Femur (tissue), 1 donor: ENCODE results near the gene CABLES2.

ENCODE experiments used
- DNase-seq: peaks from one replicate; pipeline ENCODE4 v3.0.0-alpha.2; 2017

The CABLES2 gene

GRCh38 chr20:62407221-62407992, at the start of gene CABLES2:
Gene CABLES2, minus strand, starts transcription at chr20:62407285. Its CDS starts 9 bp downstream, at chr20:62407276.
- peak; percentile 97 for DNase-seq

GRCh38 chr20:62455929-62456328, 48.8 kb upstream of the CABLES2 start:
- no peak for DNase-seq

GRCh38 chr20:62454904-62455636, 48.0 kb upstream of the CABLES2 start:
- no peak for DNase-seq

GRCh38 chr20:62453186-62453808, 46.2 kb upstream of the CABLES2 start:
- no peak for DNase-seq

- DNase-seq: no peak
Measured at GRCh38 chr20:62452475-62453095, 45.5 kb upstream of the CABLES2 start.

- no peak for DNase-seq
Measured at GRCh38 chr20:62451970-62452369, 44.9 kb upstream of the CABLES2 start.

- no peak for DNase-seq
Measured at GRCh38 chr20:62451156-62451767, 44.2 kb upstream of the CABLES2 start.

GRCh38 chr20:62449951-62450691, 43.0 kb upstream of the CABLES2 start:
- no peak for DNase-seq

- no peak for DNase-seq
Measured at GRCh38 chr20:62448788-62449187, 41.7 kb upstream of the CABLES2 start.

GRCh38 chr20:62448038-62448437, 41.0 kb upstream of the CABLES2 start:
- no peak for DNase-seq

GRCh38 chr20:62446888-62447869, 40.1 kb upstream of the CABLES2 start:
- no peak for DNase-seq

- DNase-seq: no peak
Measured at GRCh38 chr20:62446481-62446880, 39.4 kb upstream of the CABLES2 start.

- no peak for DNase-seq
Measured at GRCh38 chr20:62445553-62446340, 38.7 kb upstream of the CABLES2 start.

- no peak for DNase-seq
Measured at GRCh38 chr20:62444286-62444685, 37.2 kb upstream of the CABLES2 start.

- no peak for DNase-seq
Measured at GRCh38 chr20:62441987-62442539, 35.0 kb upstream of the CABLES2 start.

GRCh38 chr20:62439218-62439617, 32.1 kb upstream of the CABLES2 start:
- DNase-seq: no peak

- peak; percentile 55 for DNase-seq
Measured at GRCh38 chr20:62437927-62438326, 30.8 kb upstream of the CABLES2 start.

- DNase-seq: no peak
Measured at GRCh38 chr20:62437496-62437895, 30.4 kb upstream of the CABLES2 start.

- DNase-seq: no peak
Measured at GRCh38 chr20:62436692-62437091, 29.6 kb upstream of the CABLES2 start.
